ENCODE data around the gene HOXC13. TPM values are rescaled to one million over a fixed set of nuclear protein-coding genes. Genes with fewer than 3 reads are reported as not detected.

HOXC13 gene
- polyA plus RNA-seq, 1 donor (not counting 4 experiments of a cell fraction or from before 2014, with no cell fraction given): 4.8 TPM

DNA sequence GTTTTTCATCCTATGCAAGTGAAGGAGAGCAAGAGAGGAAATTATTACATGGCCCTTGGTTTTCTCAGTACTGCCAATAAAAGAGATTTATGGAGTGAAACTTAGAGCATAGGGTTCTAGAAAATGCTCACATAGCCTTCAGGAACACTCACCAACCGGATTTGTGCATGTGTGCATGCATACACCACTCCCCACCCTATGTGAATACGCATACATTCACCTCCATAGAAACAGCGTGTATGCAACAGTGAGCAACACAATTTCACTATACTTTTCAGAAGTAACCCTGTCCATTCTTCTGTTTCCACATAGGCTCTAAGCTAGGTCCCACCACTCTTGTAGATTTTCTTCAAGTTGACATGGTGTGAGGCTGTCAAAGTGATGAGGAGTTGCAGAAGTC lies 31.5 kb upstream of the HOXC13 start:
- Histone ChIP-seq H3K27ac (ENCODE audit: control insufficient read depth, insufficient read depth, low read length) (no peak overlapping the region), H3K79me2 (ENCODE audit: control insufficient read depth, insufficient read depth, low read length) (no peaks in the 10 kb centered on the region), H3K4me1 (ENCODE audit: control insufficient read depth, extremely low read depth, insufficient read depth, low read length) (no peaks in the 10 kb centered on the region), H3K4me3 (ENCODE audit: control insufficient read depth in 2 of 3, extremely low read depth in 1 of 3, insufficient read depth in 2 of 3, low read depth in 1 of 3, low read length in 3 of 3) (no peak overlapping the region), H3K9me3 (ENCODE audit: control insufficient read depth, low read depth, low read length) (no peaks in the 10 kb centered on the region), H2AFZ (ENCODE audit: control insufficient read depth, low read length) (no peak overlapping the region), H3K9me1 (ENCODE audit: control insufficient read depth, extremely low read depth, insufficient read depth, low read length) (no peaks in the 10 kb centered on the region), H3K36me3 (ENCODE audit: control insufficient read depth in 2 of 2, extremely low read depth in 1 of 2, insufficient read depth in 2 of 2, low read length in 2 of 2) (no peaks in the 10 kb centered on the region), H3K4me2 (ENCODE audit: control insufficient read depth, extremely low read depth, insufficient read depth, low read depth, low read length) (no peak overlapping the region), H3K27me3 (ENCODE audit: control insufficient read depth, extremely low read depth, insufficient read depth, low read length) (peaks cover 5% of the 10 kb centered on the region), H4K20me1 (ENCODE audit: control insufficient read depth, extremely low read depth, insufficient read depth, low read length) (no peaks in the 10 kb centered on the region), H3K9ac (ENCODE audit: control insufficient read depth, extremely low read depth, insufficient read depth, low read length) (no peak overlapping the region)
- DNase-seq (ENCODE audit: low read depth, low spot score) (no peak), FAIRE-seq (peak; percentile 17)
- dilution Hi-C loops (cut with MboI; ENCODE audit: extremely low pct_ligation_motif_present, low sequenced_read_pairs): no loop called here
- TF ChIP-seq EZH2 (IDR thresholded peaks at IDR 0.05; ENCODE audit: low read length) (no peak), CTCF (optimal IDR thresholded peaks at IDR 0.05 in 1 of 3, IDR thresholded peaks at IDR 0.05 in 1 of 3, conservative IDR thresholded peaks at IDR 0.05 in 1 of 3; ENCODE audit: extremely low read depth in 1 of 3, insufficient read depth in 2 of 3, low read length in 3 of 3) (no peak)

GRCh38 chr12:53916788-53917655 lies 21.6 kb upstream of the HOXC13 start:
- FAIRE-seq (no peak), DNase-seq (ENCODE audit: low read depth, low spot score) (no peak)
- dilution Hi-C loops (cut with MboI; ENCODE audit: extremely low pct_ligation_motif_present, low sequenced_read_pairs): no loop called here
- Histone ChIP-seq H3K27me3 (ENCODE audit: control insufficient read depth, extremely low read depth, insufficient read depth, low read length) (no peaks in the 10 kb centered on the region), H3K9me3 (ENCODE audit: control insufficient read depth, low read depth, low read length) (no peaks in the 10 kb centered on the region), H3K79me2 (ENCODE audit: control insufficient read depth, insufficient read depth, low read length) (no peaks in the 10 kb centered on the region), H3K36me3 (ENCODE audit: control insufficient read depth in 2 of 2, extremely low read depth in 1 of 2, insufficient read depth in 2 of 2, low read length in 2 of 2) (no peaks in the 10 kb centered on the region), H4K20me1 (ENCODE audit: control insufficient read depth, extremely low read depth, insufficient read depth, low read length) (no peaks in the 10 kb centered on the region), H3K9me1 (ENCODE audit: control insufficient read depth, extremely low read depth, insufficient read depth, low read length) (no peaks in the 10 kb centered on the region), H3K4me2 (ENCODE audit: control insufficient read depth, extremely low read depth, insufficient read depth, low read depth, low read length) (no peak overlapping the region), H3K27ac (ENCODE audit: control insufficient read depth, insufficient read depth, low read length) (no peak overlapping the region), H2AFZ (ENCODE audit: control insufficient read depth, low read length) (no peak overlapping the region), H3K4me1 (ENCODE audit: control insufficient read depth, extremely low read depth, insufficient read depth, low read length) (no peaks in the 10 kb centered on the region), H3K4me3 (ENCODE audit: control insufficient read depth in 2 of 3, extremely low read depth in 1 of 3, insufficient read depth in 2 of 3, low read depth in 1 of 3, low read length in 3 of 3) (no peak overlapping the region), H3K9ac (ENCODE audit: control insufficient read depth, extremely low read depth, insufficient read depth, low read length) (no peak overlapping the region)
- TF ChIP-seq CTCF (optimal IDR thresholded peaks at IDR 0.05 in 1 of 3, IDR thresholded peaks at IDR 0.05 in 1 of 3, conservative IDR thresholded peaks at IDR 0.05 in 1 of 3; ENCODE audit: extremely low read depth in 1 of 3, insufficient read depth in 2 of 3, low read length in 3 of 3): no peak
- TF ChIP-seq EZH2 (IDR thresholded peaks at IDR 0.05; ENCODE audit: low read length): no peak

Data from keratinocyte (primary cell).